Tibial nerve (tissue), 4 donors: Measurements from ENCODE around the gene CYP4Z1. TPM values are rescaled to one million over a fixed set of nuclear protein-coding genes. Genes with fewer than 3 reads are reported as not detected.
A peak's percentile ranks its signal among the peaks of the same experiment; 100 is the strongest.
"Not testable (repeated sequence)": the region's sequence is repeated elsewhere in the genome, so short reads cannot be mapped to it uniquely, and the experiment has no call there.

ENCODE experiments used
- DNase-seq, 2 donors: peaks; one replicate each; pipeline ENCODE4 v3.0.0-alpha.2; 2019; ENCODE audit warnings: low spot score in 2 of 2
- H3K27ac ChIP-seq, 4 donors: fragments of 200-600 bp; sonication (generic) in 3 of 4; one replicate each; pipeline ENCODE4 v1.5.1; 2017 to 2019; ENCODE audit warnings: mild to moderate bottlenecking in 1 of 4
- H3K27me3 ChIP-seq, 2 donors: fragments of 200-600 bp; sonication (generic) in 1 of 2; one replicate each; pipeline versions ENCODE4 v1.5.1 to v1.6.0; 2017 to 2019
- H3K36me3 ChIP-seq, 3 donors: fragments of 200-600 bp; sonication (generic); one replicate each; pipeline ENCODE4 v1.5.1; 2018 to 2019
- H3K4me1 ChIP-seq, 4 donors: fragments of 200-600 bp; sonication (generic) in 3 of 4; one replicate each; pipeline ENCODE4 v1.5.1; 2017 to 2019
- H3K4me3 ChIP-seq, 4 donors: fragments of 200-600 bp; sonication (generic) in 3 of 4; one replicate each; pipeline ENCODE4 v1.5.1; 2017 to 2019; ENCODE audit warnings: mild to moderate bottlenecking in 1 of 4, moderate library complexity in 1 of 4
- H3K9me3 ChIP-seq, 4 donors: fragments of 200-600 bp; sonication (generic) in 3 of 4; one replicate each; pipeline ENCODE4 v1.5.1; 2017 to 2019
- CTCF ChIP-seq, 5 experiments: fragments of 200-600 bp in 3 of 5; fragments of 450-650 bp in 2 of 5; sonication (generic) in 3 of 5; IDR thresholded peaks; one replicate each; pipeline ENCODE4 v1.5.1; 2016 to 2019; ENCODE audit warnings: antibody characterized with exemption in 5 of 5, mild to moderate bottlenecking in 3 of 5, moderate library complexity in 2 of 5
- EP300 ChIP-seq, 2 donors: sonication (generic); formaldehyde crosslinking; IDR thresholded peaks; one replicate each; pipeline ENCODE4 v1.6.1; 2017; ENCODE audit warnings: antibody characterized with exemption in 2 of 2, mild to moderate bottlenecking in 1 of 2
- POLR2A ChIP-seq, 2 donors: fragments of 450-650 bp; IDR thresholded peaks; one replicate each; pipeline ENCODE4 v1.6.1; 2017; ENCODE audit warnings: antibody characterized with exemption in 2 of 2, mild to moderate bottlenecking in 2 of 2, moderate library complexity in 2 of 2
- WGBS, 2 donors: methylation state at CpG; one replicate each; pipeline ENCODE4 v1.1.5; 2018; 5-methylcytosine and 5-hydroxymethylcytosine counted together
- total RNA-seq, 4 donors: library from RNA; depleted of rRNA; stranded (reverse); fragments of >200 nt; gene quantifications; one replicate each; pipeline ENCODE4 v1.1.0, GENCODE V29; 2016

Gene CYP4Z1
- total RNA-seq, 4 donors from 2014 or later: 8.5 to 12.9 (median 9.3) TPM

GRCh38 chr1:47030170-47030805 is 36.7 kb upstream of the CYP4Z1 start:
- Histone ChIP-seq H3K36me3 (peaks cover 0 to 5% (median 0%) of the 10 kb centered on the region in 3 donors), H3K9me3 (no peaks in the 10 kb centered on the region), H3K27me3 (no peaks in the 10 kb centered on the region), H3K27ac (peak overlapping the region in 2 of 4 donors; percentile 60 to 80), H3K4me3 (no peak overlapping the region), H3K4me1 (peaks cover 0 to 42% (median 17%) of the 10 kb centered on the region in 4 donors)
- no peak for DNase-seq
- no peak for TF ChIP-seq CTCF (IDR thresholded peaks at IDR 0.05)
- no peak for TF ChIP-seq EP300 (IDR thresholded peaks at IDR 0.05)
- TF ChIP-seq POLR2A (IDR thresholded peaks at IDR 0.05): no peak
- WGBS, 2 donors: 62 to 68% methylated on average over 3 of the region's 3 CpGs

- 22% methylated on average over 3 of the region's 3 CpGs for WGBS, 2 donors
- Histone ChIP-seq H3K27ac (peak overlapping the region in 2 of 4 donors; percentile 60 to 80), H3K9me3 (no peaks in the 10 kb centered on the region), H3K36me3 (peaks cover 0 to 10% (median 0%) of the 10 kb centered on the region in 3 donors), H3K4me3 (no peak overlapping the region), H3K4me1 (peaks cover 0 to 42% (median 17%) of the 10 kb centered on the region in 4 donors), H3K27me3 (no peaks in the 10 kb centered on the region)
- DNase-seq: peak in 1 of 2 donors; percentile 44
- TF ChIP-seq EP300 (IDR thresholded peaks at IDR 0.05) (peak in 1 of 2 donors; percentile 56), CTCF (IDR thresholded peaks at IDR 0.05) (no peak), POLR2A (IDR thresholded peaks at IDR 0.05) (no peak)
Measured at GRCh38 chr1:47031059-47031458, 36.0 kb upstream of the CYP4Z1 start.

GRCh38 chr1:47031585-47031984 is 35.4 kb upstream of the CYP4Z1 start:
- Histone ChIP-seq H3K4me1 (peaks cover 0 to 42% (median 17%) of the 10 kb centered on the region in 4 donors), H3K27me3 (no peaks in the 10 kb centered on the region), H3K4me3 (no peak overlapping the region), H3K36me3 (peaks cover 0 to 10% (median 0%) of the 10 kb centered on the region in 3 donors), H3K27ac (peak overlapping the region in 1 of 4 donors; percentile 80), H3K9me3 (no peaks in the 10 kb centered on the region)
- no peak for TF ChIP-seq POLR2A (IDR thresholded peaks at IDR 0.05)
- TF ChIP-seq CTCF (IDR thresholded peaks at IDR 0.05): no peak
- no peak for TF ChIP-seq EP300 (IDR thresholded peaks at IDR 0.05)
- WGBS, 2 donors: 51 to 55% methylated on average over 3 of the region's 3 CpGs
- peak in 1 of 2 donors; percentile 33 for DNase-seq

- Histone ChIP-seq H3K27ac (no peak overlapping the region), H3K9me3 (no peaks in the 10 kb centered on the region), H3K4me3 (no peak overlapping the region), H3K36me3 (peaks cover 0 to 14% (median 0%) of the 10 kb centered on the region in 3 donors), H3K4me1 (peaks cover 0 to 11% (median under 1%) of the 10 kb centered on the region in 4 donors), H3K27me3 (no peaks in the 10 kb centered on the region)
- WGBS, 2 donors: 96 to 99% methylated on average over 1 of the region's 1 CpG
- no peak for TF ChIP-seq EP300 (IDR thresholded peaks at IDR 0.05)
- no peak for TF ChIP-seq CTCF (IDR thresholded peaks at IDR 0.05)
- TF ChIP-seq POLR2A (IDR thresholded peaks at IDR 0.05): no peak
- no peak for DNase-seq
Measured at GRCh38 chr1:47036764-47037163, 30.3 kb upstream of the CYP4Z1 start.

- Histone ChIP-seq H3K4me3 (no peak overlapping the region), H3K4me1 (no peaks in the 10 kb centered on the region), H3K27ac (no peak overlapping the region), H3K36me3 (no peaks in the 10 kb centered on the region), H3K27me3 (no peaks in the 10 kb centered on the region), H3K9me3 (peaks cover 0 to 18% (median 3%) of the 10 kb centered on the region in 4 donors)
- TF ChIP-seq POLR2A (IDR thresholded peaks at IDR 0.05) (no peak), EP300 (IDR thresholded peaks at IDR 0.05) (no peak)
- 69 to 82% methylated on average over 1 of the region's 1 CpG for WGBS, 2 donors
- DNase-seq: no peak
Measured at GRCh38 chr1:47059376-47059775, 7.7 kb upstream of the CYP4Z1 start.

GRCh38 chr1:47069080-47069479 is 2.0 kb downstream of the CYP4Z1 start:
- not testable (repeated sequence) for H3K27ac ChIP-seq, DNase-seq, H3K4me3 ChIP-seq, H3K27me3 ChIP-seq, H3K9me3 ChIP-seq, H3K36me3 ChIP-seq, H3K4me1 ChIP-seq
- 61 to 80% methylated on average over 4 of the region's 4 CpGs for WGBS, 2 donors

DNA sequence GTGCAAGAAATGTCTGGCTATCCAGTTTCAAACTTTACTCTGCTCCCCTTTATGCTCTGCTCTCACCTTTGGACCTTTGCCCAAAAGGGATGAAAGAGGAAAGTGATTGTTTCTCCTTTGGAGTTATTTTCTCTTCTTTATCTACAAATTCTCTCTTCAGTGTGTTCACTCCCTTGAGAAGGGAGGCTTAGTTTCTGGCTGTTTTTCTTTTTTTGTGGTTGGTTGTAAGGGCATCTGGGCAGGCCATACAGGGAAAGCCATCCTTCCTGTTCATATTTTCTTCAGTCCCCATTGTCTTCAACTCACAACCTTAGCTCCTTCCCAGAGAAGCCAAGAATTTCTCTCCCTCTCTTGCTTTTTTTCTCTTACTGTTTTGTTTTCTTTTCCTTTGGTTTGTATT is 2.5 kb downstream of the CYP4Z1 start:
- not testable (repeated sequence) for H3K4me3 ChIP-seq, H3K4me1 ChIP-seq, H3K27ac ChIP-seq, H3K27me3 ChIP-seq, H3K36me3 ChIP-seq, DNase-seq, H3K9me3 ChIP-seq
